Gastrocnemius medialis (tissue), 4 donors: ENCODE measurements around the gene TRIP12. TPM values are rescaled to one million over a fixed set of nuclear protein-coding genes. Genes with fewer than 3 reads are reported as not detected.

Experiments used
- ATAC-seq, 2 donors: fragments of 150-250 bp; one replicate each; pipeline ENCODE4 v1.9.1; 2016
- DNase-seq, 2 donors: peaks; one replicate each; pipeline ENCODE4 v3.0.0-alpha.2; 2019
- H3K27ac ChIP-seq, 4 donors: fragments of 200-600 bp; sonication (generic); 1 replicate in 1 of 4; 2 replicates in 3 of 4; pipeline ENCODE4 v1.5.1; 2016 to 2018; ENCODE audit warnings: mild to moderate bottlenecking in 2 of 4, moderate library complexity in 1 of 4
- H3K27me3 ChIP-seq, 3 donors: fragments of 200-600 bp; sonication (generic) in 2 of 3; 1 replicate in 1 of 3; 2 replicates in 2 of 3; pipeline versions ENCODE4 v1.5.1 to v1.6.0; 2016 to 2019; ENCODE audit warnings: mild to moderate bottlenecking in 1 of 3, moderate library complexity in 1 of 3
- H3K36me3 ChIP-seq, 2 donors: fragments of 200-600 bp; sonication (generic) in 1 of 2; one replicate each; pipeline ENCODE4 v1.5.1; 2017 to 2018
- H3K4me1 ChIP-seq, 2 donors: fragments of 200-600 bp; sonication (generic) in 1 of 2; one replicate each; pipeline ENCODE4 v1.5.1; 2016 to 2017; ENCODE audit warnings: mild to moderate bottlenecking in 2 of 2
- H3K4me3 ChIP-seq, 4 donors: fragments of 200-600 bp; sonication (generic) in 3 of 4; 1 replicate in 1 of 4; 2 replicates in 3 of 4; pipeline ENCODE4 v1.5.1; 2016 to 2019; ENCODE audit warnings: mild to moderate bottlenecking in 2 of 4
- H3K9me3 ChIP-seq, 3 donors: fragments of 200-600 bp; sonication (generic) in 2 of 3; 1 replicate in 1 of 3; 2 replicates in 2 of 3; pipeline ENCODE4 v1.5.1; 2016 to 2019
- POLR2A ChIP-seq, 2 donors: fragments of 450-650 bp; IDR thresholded peaks; one replicate each; pipeline ENCODE4 v1.6.1; 2017; ENCODE audit warnings: antibody characterized with exemption in 2 of 2, mild to moderate bottlenecking in 2 of 2, moderate library complexity in 2 of 2
- in situ Hi-C, 4 donors: fragments of 200-750 bp; cut with MboI; loops; one replicate each; pipeline versions ENCODE4 v1.15.0 to v1.8.0; 2017; ENCODE audit warnings: low sequenced_read_pairs in 4 of 4
- intact Hi-C: fragments of 100-400 bp; cut with DNase I; formaldehyde crosslinking; loops from one replicate; pipeline ENCODE4 v1.15.1; 2023; ENCODE audit warnings: low total_unique reads
- total RNA-seq, 4 donors: library from RNA; depleted of rRNA; stranded (reverse); fragments of >200 nt; gene quantifications; one replicate each; pipeline versions ENCODE4 v1.1.0 to v1.2.3, GENCODE V29; 2016
- TF ChIP-seq, protein P1 (sequence below), 5 experiments: fragments of 450-650 bp in 3 of 5; fragments of 200-600 bp in 2 of 5; sonication (generic) in 2 of 5; IDR thresholded peaks in 4 of 5; conservative IDR thresholded peaks in 1 of 5; 1 replicate in 4 of 5; 2 replicates in 1 of 5; pipeline ENCODE4 v1.5.1; 2016 to 2019; ENCODE audit warnings: antibody characterized with exemption in 5 of 5, mild to moderate bottlenecking in 3 of 5, moderate library complexity in 3 of 5

The TRIP12 gene
- total RNA-seq, 4 donors from 2014 or later = 122 to 152 (median 141) TPM

DNA sequence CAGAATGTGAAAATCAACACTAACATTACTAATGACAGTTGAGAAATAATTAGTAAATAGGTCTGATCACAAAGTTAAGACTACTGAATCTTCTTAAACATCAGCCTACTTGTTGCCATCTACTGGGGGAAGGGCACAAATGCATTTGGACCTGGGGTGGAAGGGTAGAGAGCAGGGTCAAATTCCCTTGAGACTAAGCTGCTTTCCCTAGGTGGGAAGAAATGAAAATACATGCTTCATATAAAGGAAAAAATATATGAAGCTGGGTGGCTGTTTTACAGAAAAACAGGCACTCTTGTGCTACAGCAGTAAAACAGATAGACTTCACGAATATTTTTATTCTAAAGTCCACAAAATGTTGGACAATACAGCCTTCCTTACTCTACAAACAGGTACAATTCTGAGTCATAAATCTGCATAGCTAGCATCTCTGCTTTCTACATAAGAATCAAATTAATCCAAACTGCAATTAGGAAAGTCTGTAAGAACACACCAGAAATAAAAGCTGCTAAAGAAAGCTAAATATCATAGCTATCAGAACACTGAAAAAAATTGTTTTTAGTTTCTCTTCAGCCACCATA, 10.9 kb downstream of the TRIP12 start:
- no peaks in the 10 kb centered on the region for H3K9me3 ChIP-seq
- intact Hi-C loops (no loop called here), in situ Hi-C loops (loop anchor here in 2 of 4 donors (10.0 kb wide), 1 partner anchor 106 kb away; no protein-coding TSS in a partner anchor)
- no peak for DNase-seq
- peak overlapping the region; percentile 4 to 47 (median 21) for H3K27ac ChIP-seq
- H3K27me3 ChIP-seq = no peaks in the 10 kb centered on the region
- H3K36me3 ChIP-seq = no peaks in the 10 kb centered on the region
- TF ChIP-seq POLR2A (IDR thresholded peaks at IDR 0.05) = no peak
- TF ChIP-seq, protein P1, sequence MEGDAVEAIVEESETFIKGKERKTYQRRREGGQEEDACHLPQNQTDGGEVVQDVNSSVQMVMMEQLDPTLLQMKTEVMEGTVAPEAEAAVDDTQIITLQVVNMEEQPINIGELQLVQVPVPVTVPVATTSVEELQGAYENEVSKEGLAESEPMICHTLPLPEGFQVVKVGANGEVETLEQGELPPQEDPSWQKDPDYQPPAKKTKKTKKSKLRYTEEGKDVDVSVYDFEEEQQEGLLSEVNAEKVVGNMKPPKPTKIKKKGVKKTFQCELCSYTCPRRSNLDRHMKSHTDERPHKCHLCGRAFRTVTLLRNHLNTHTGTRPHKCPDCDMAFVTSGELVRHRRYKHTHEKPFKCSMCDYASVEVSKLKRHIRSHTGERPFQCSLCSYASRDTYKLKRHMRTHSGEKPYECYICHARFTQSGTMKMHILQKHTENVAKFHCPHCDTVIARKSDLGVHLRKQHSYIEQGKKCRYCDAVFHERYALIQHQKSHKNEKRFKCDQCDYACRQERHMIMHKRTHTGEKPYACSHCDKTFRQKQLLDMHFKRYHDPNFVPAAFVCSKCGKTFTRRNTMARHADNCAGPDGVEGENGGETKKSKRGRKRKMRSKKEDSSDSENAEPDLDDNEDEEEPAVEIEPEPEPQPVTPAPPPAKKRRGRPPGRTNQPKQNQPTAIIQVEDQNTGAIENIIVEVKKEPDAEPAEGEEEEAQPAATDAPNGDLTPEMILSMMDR (IDR thresholded peaks at IDR 0.05 in 4 of 5, conservative IDR thresholded peaks at IDR 0.05 in 1 of 5) = peak in 2 of 5 experiments; percentile 12 to 39
- H3K4me1 ChIP-seq = peaks cover 73 to 74% of the 10 kb centered on the region in 2 donors
- ATAC-seq = peak in 1 of 2 donors; percentile 70
- H3K4me3 ChIP-seq = no peak overlapping the region

DNA sequence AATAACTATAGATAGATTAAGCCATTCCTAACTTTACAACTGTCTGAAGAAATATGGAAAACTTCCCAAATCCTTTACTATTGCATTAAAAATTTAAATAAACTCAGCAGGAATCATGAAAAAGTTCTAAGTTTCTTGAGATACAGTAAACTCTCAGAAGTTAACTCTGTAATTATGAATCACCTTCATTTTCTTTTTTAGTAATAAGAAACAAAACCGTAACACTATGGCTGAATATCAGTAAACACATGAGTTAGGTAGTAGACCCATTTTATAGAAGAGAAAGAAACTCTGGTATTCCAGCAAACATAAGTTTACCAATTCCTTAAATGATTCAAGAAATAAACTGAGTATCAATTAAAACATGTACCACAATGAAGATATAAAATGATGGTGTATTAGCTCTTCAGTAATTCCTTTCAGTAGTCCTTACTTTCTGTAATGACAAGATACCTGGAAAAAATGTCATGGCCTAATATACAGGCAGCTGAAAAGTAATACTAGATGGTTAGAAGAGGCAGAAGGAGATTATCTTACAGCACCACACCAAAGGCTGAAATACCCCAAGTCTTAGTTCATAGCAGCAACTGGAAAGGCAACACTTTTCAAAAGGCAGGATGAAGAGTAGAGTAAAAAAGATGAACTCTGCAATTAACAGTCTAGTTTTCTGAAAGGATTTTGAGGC, 11.5 kb downstream of the TRIP12 start:
- intact Hi-C loops (no loop called here), in situ Hi-C loops (loop anchor here in 2 of 4 donors (10.0 kb wide), 1 partner anchor 105 kb away; no protein-coding TSS in a partner anchor)
- Histone ChIP-seq H3K9me3 (no peaks in the 10 kb centered on the region), H3K4me1 (peaks cover 69 to 70% of the 10 kb centered on the region in 2 donors), H3K4me3 (no peak overlapping the region), H3K36me3 (no peaks in the 10 kb centered on the region), H3K27ac (peak overlapping the region in 3 of 4 donors; percentile 4 to 47 (median 29)), H3K27me3 (no peaks in the 10 kb centered on the region)
- TF ChIP-seq POLR2A (IDR thresholded peaks at IDR 0.05) = no peak
- TF ChIP-seq, protein P1 (IDR thresholded peaks at IDR 0.05 in 4 of 5, conservative IDR thresholded peaks at IDR 0.05 in 1 of 5) = no peak
- DNase-seq (no peak), ATAC-seq (peak; percentile 54 to 77)

DNA sequence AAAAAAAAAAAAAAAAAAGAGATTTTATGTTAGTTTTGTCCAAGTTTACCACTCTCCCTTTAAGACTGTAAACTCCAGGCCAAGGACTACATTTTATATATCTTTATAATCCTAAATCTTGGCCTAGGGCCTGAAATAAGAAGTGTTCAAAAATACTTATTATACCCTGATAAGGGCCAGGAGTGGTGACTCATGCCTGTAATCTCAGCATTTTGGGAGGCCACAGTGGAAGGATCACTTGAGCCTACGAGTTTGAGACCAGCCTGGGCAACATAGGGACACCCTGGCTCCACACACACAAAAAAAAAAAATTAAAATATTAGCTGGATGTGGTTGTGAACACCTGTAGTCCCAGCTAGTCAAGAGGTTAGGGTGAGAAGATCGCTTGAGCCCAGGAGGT, 12.7 kb downstream of the TRIP12 start:
- intact Hi-C loops = no loop called here
- no peak for TF ChIP-seq POLR2A (IDR thresholded peaks at IDR 0.05)
- TF ChIP-seq, protein P1 (IDR thresholded peaks at IDR 0.05 in 4 of 5, conservative IDR thresholded peaks at IDR 0.05 in 1 of 5) = no peak
- no peak for ATAC-seq
- H3K9me3 ChIP-seq = no peaks in the 10 kb centered on the region
- H3K4me3 ChIP-seq = no peak overlapping the region
- no peaks in the 10 kb centered on the region for H3K27me3 ChIP-seq
- in situ Hi-C loops = loop anchor here in 1 of 4 donors (10.0 kb wide), 1 partner anchor 104 kb away; no protein-coding TSS in a partner anchor
- H3K27ac ChIP-seq = peak overlapping the region in 2 of 4 donors; percentile 4 to 47
- peaks cover 57 to 60% of the 10 kb centered on the region in 2 donors for H3K4me1 ChIP-seq
- DNase-seq = no peak
- H3K36me3 ChIP-seq = no peaks in the 10 kb centered on the region

DNA sequence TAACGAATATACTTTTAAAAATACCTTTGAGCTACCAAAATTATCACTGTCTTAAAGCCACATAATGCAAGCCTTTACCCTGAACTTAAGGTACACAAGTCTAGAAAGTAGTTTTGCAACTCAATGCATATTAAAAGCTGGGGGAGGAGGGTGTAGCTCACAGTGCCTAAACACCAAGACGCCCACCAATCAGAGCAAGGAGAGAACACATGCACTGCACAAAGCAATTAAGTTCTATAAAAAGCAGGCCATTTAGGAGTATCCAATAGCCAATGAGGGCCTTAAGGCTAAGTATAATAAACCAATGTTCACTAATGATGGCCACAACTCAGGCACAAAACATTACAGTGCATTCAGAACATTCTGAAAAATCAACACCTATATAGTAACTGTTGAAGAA, 16.2 kb downstream of the TRIP12 start:
- intact Hi-C loops (no loop called here), in situ Hi-C loops (loop anchor here in 1 of 4 donors (10.0 kb wide), 1 partner anchor 101 kb away; no protein-coding TSS in a partner anchor)
- Histone ChIP-seq H3K36me3 (no peaks in the 10 kb centered on the region), H3K4me1 (peaks cover 37 to 42% of the 10 kb centered on the region in 2 donors), H3K27ac (no peak overlapping the region), H3K4me3 (no peak overlapping the region), H3K9me3 (no peaks in the 10 kb centered on the region), H3K27me3 (no peaks in the 10 kb centered on the region)
- TF ChIP-seq, protein P1 (IDR thresholded peaks at IDR 0.05 in 4 of 5, conservative IDR thresholded peaks at IDR 0.05 in 1 of 5) = no peak
- no peak for TF ChIP-seq POLR2A (IDR thresholded peaks at IDR 0.05)
- ATAC-seq (no peak), DNase-seq (no peak)
